SH-SY5Y (cell line): ENCODE measurements around the gene SPPL2C.

ENCODE experiments used
- GATA2 ChIP-seq: IDR thresholded peaks from 2 replicates; pipeline ENCODE4 v1.6.1; 2011; ENCODE audit warnings: mild to moderate bottlenecking, low read depth, low read length
- GATA3 ChIP-seq: IDR thresholded peaks from 2 replicates; pipeline ENCODE4 v1.6.1; 2011; ENCODE audit warnings: low read depth, mild to moderate bottlenecking, low read length, moderate library complexity

DNA sequence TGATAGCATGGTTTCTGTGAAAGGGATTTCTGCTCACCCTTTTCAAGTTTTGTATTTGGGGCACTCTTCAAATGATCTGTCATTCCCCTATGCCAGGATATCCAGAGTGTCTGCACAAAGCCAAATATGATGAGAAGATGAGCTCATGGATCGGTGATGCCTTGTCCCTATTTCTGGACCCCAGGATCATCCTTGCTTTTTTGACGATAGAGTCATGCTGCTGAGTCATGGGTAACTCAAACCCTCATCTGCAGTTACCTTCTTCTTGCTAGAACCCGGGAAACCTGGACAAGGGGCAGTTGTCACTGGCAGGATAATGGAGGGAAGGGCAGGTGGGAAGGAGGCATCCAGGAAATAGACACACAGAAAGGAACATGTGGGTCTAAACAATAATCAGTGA is 31.9 kb downstream of the SPPL2C start:
- no peak for TF ChIP-seq GATA3
- TF ChIP-seq GATA2 = no peak
